Skeletal muscle tissue (tissue), 4 donors: Measurements from ENCODE around the gene PBLD. TPM values are rescaled to one million over a fixed set of nuclear protein-coding genes. Genes with fewer than 3 reads are reported as not detected.

Source experiments
- H3K27ac ChIP-seq: one replicate; pipeline ENCODE4 v1.7.0; 2013; ENCODE audit warnings: mild to moderate bottlenecking, low read depth, low read length, inconsistent platforms
- H3K27me3 ChIP-seq, 3 donors: one replicate each; pipeline ENCODE4 v1.7.0; 2013; ENCODE audit warnings: low read length in 3 of 3; ENCODE audit not compliant: control insufficient read depth in 3 of 3, insufficient read depth in 3 of 3
- H3K36me3 ChIP-seq, 3 donors: one replicate each; pipeline ENCODE4 v1.7.0; 2013; ENCODE audit warnings: low read length in 3 of 3; ENCODE audit not compliant: control insufficient read depth in 3 of 3, insufficient read depth in 3 of 3
- H3K4me1 ChIP-seq, 3 donors: one replicate each; pipeline ENCODE4 v1.7.0; 2013; ENCODE audit warnings: low read length in 3 of 3, mild to moderate bottlenecking in 3 of 3; ENCODE audit not compliant: control insufficient read depth in 3 of 3, insufficient read depth in 3 of 3
- H3K4me3 ChIP-seq, 3 donors: one replicate each; pipeline ENCODE4 v1.7.0; 2013; ENCODE audit warnings: low read length in 3 of 3
- H3K9ac ChIP-seq, 3 donors: one replicate each; pipeline ENCODE4 v1.7.0; 2013; ENCODE audit warnings: low read length in 3 of 3, mild to moderate bottlenecking in 3 of 3, moderate library complexity in 2 of 3, low read depth in 1 of 3
- H3K9me3 ChIP-seq, 3 donors: one replicate each; pipeline ENCODE4 v1.7.0; 2013; ENCODE audit warnings: low read length in 3 of 3; ENCODE audit not compliant: control insufficient read depth in 3 of 3
- total RNA-seq: library from RNA; depleted of rRNA; stranded (reverse); fragments of >200 nt; gene quantifications from one replicate; pipeline ENCODE4 v1.2.3, GENCODE V29; 2014
- donor health status: Osteomylitis.

The PBLD gene
- total RNA-seq, 1 donor from 2014 or later, result 3.7 TPM

GRCh38 chr10:68305854-68306253 is 26.9 kb downstream of the PBLD start:
- Histone ChIP-seq H3K4me3 (no peak overlapping the region), H3K9ac (no peak overlapping the region), H3K27ac (no peak overlapping the region), H3K4me1 (peaks cover 0 to 6% (median 2%) of the 10 kb centered on the region in 3 donors), H3K27me3 (no peaks in the 10 kb centered on the region), H3K9me3 (no peaks in the 10 kb centered on the region), H3K36me3 (no peaks in the 10 kb centered on the region)

DNA sequence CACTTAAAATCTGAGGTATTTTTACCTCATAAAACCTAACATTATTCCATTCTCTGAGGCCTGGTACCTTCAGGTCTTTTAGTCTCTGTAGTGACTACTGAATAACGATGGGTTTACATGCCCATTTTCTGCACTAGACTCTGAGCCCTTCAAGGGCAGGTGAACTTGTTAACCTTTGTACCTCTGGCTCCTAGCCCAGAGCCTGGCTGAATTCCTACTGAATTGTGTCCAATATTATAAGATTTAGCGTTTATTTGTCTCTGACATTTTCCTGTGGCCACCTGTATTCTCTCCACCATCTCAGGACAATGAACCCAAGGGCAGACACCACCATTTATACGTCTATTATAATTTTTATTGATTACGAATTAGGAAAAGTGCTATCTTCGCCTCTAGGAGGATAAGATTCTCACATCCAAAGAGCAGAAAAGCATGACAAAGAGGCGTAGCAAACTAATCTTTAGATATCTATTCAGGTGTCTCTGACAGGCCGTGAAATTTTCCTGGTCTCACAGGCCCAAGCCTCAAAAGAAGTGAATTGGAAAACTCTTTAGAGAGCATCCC is 28.8 kb downstream of the PBLD start:
- Histone ChIP-seq H3K9ac (no peak overlapping the region), H3K27me3 (no peaks in the 10 kb centered on the region), H3K9me3 (no peaks in the 10 kb centered on the region), H3K4me1 (peaks cover 0 to 6% (median 2%) of the 10 kb centered on the region in 3 donors), H3K36me3 (no peaks in the 10 kb centered on the region), H3K4me3 (no peak overlapping the region), H3K27ac (no peak overlapping the region)

GRCh38 chr10:68302871-68303270 is 29.9 kb downstream of the PBLD start:
- Histone ChIP-seq H3K9ac (no peak overlapping the region), H3K4me3 (no peak overlapping the region), H3K27ac (no peak overlapping the region), H3K4me1 (peaks cover 0 to 6% (median 2%) of the 10 kb centered on the region in 3 donors), H3K36me3 (no peaks in the 10 kb centered on the region), H3K27me3 (no peaks in the 10 kb centered on the region), H3K9me3 (no peaks in the 10 kb centered on the region)

DNA sequence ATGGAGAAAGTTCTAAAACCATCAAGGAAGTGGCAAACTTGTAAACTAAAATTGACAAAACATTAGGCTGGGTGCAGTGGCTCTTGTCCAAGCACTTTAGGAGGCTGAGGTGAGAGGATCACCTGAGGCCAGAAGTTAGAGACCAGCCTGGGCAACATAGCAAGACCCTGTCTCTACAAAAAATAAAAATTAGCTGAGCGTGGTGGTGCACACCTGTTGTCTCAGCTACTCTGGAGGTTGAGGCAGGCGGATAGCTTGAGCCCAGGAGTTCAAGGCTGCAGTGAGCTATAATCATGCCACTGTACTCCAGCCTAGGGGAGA is 30.3 kb downstream of the PBLD start:
- Histone ChIP-seq H3K27ac (no peak overlapping the region), H3K27me3 (no peaks in the 10 kb centered on the region), H3K9ac (no peak overlapping the region), H3K9me3 (no peaks in the 10 kb centered on the region), H3K4me1 (peaks cover 0 to 6% (median 2%) of the 10 kb centered on the region in 3 donors), H3K36me3 (no peaks in the 10 kb centered on the region), H3K4me3 (no peak overlapping the region)

- H3K4me1 ChIP-seq, result peaks cover 0 to 6% (median 4%) of the 10 kb centered on the region in 3 donors
- no peak overlapping the region for H3K9ac ChIP-seq
- no peaks in the 10 kb centered on the region for H3K9me3 ChIP-seq
- no peaks in the 10 kb centered on the region for H3K36me3 ChIP-seq
- H3K4me3 ChIP-seq, result no peak overlapping the region
- no peaks in the 10 kb centered on the region for H3K27me3 ChIP-seq
- H3K27ac ChIP-seq, result no peak overlapping the region
Measured at GRCh38 chr10:68301790-68302502, 30.8 kb downstream of the PBLD start.

DNA sequence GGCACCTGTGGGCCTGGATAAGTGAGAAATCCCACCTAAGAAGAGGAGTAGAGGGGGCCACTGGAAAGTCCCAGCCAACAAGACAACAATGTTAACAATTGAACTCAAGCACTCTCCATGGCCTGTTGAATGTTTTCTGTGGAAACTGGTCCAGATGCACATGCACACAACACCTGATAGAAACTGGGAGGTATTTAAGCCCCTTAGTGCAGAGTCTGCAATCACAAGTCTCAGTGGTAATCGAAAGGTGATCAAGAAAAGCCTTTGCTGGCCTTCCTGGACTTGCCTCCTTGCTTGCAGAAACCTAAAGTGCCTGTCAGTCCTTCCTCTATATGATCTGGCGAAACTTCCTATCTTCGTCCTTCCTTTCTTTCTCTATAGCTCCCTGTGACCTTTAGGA is 31.4 kb downstream of the PBLD start:
- Histone ChIP-seq H3K4me3 (no peak overlapping the region), H3K36me3 (no peaks in the 10 kb centered on the region), H3K27me3 (no peaks in the 10 kb centered on the region), H3K4me1 (peaks cover 0 to 6% (median 4%) of the 10 kb centered on the region in 3 donors), H3K27ac (no peak overlapping the region), H3K9ac (no peak overlapping the region), H3K9me3 (no peaks in the 10 kb centered on the region)

GRCh38 chr10:68296843-68297663 is 35.7 kb downstream of the PBLD start:
- Histone ChIP-seq H3K27me3 (no peaks in the 10 kb centered on the region), H3K9me3 (no peaks in the 10 kb centered on the region), H3K4me3 (no peak overlapping the region), H3K27ac (no peak overlapping the region), H3K4me1 (peaks cover 0 to 5% (median 3%) of the 10 kb centered on the region in 3 donors), H3K9ac (no peak overlapping the region), H3K36me3 (peaks cover 0 to 2% (median 0%) of the 10 kb centered on the region in 3 donors)

GRCh38 chr10:68290736-68291135 is 42.0 kb downstream of the PBLD start:
- H3K9ac ChIP-seq, result no peak overlapping the region
- H3K4me1 ChIP-seq, result no peaks in the 10 kb centered on the region
- peaks cover 0 to 2% (median 0%) of the 10 kb centered on the region in 3 donors for H3K36me3 ChIP-seq
- no peak overlapping the region for H3K4me3 ChIP-seq
- H3K27ac ChIP-seq, result no peak overlapping the region
- H3K9me3 ChIP-seq, result no peaks in the 10 kb centered on the region
- no peaks in the 10 kb centered on the region for H3K27me3 ChIP-seq

GRCh38 chr10:68288717-68289116 is 44.0 kb downstream of the PBLD start:
- no peaks in the 10 kb centered on the region for H3K9me3 ChIP-seq
- H3K9ac ChIP-seq, result no peak overlapping the region
- no peaks in the 10 kb centered on the region for H3K36me3 ChIP-seq
- no peaks in the 10 kb centered on the region for H3K27me3 ChIP-seq
- no peak overlapping the region for H3K27ac ChIP-seq
- no peaks in the 10 kb centered on the region for H3K4me1 ChIP-seq
- no peak overlapping the region for H3K4me3 ChIP-seq
